ENCODE measurements around the gene HNRNPUL1.

- TF ChIP-seq EZH2 (IDR thresholded peaks at IDR 0.05; ENCODE audit: insufficient read depth, poor library complexity, severe bottlenecking): no peak
- no peak for TF ChIP-seq EZH2phosphoT487 (IDR thresholded peaks at IDR 0.05; ENCODE audit: insufficient read depth, low read depth)
Measured at GRCh38 chr19:41276231-41276630, 12.1 kb downstream of the HNRNPUL1 start.
